Epithelial cell of prostate (primary cell): ENCODE data around the gene ARPC5L.
A peak's percentile ranks its signal among the peaks of the same experiment; 100 is the strongest.
"Not testable (repeated sequence)": the region's sequence is repeated elsewhere in the genome, so short reads cannot be mapped to it uniquely, and the experiment has no call there.

Experiments used
- DNase-seq: peaks from one replicate; pipeline ENCODE4 v3.0.0-alpha.2; 2011; ENCODE audit warnings: low read depth, low spot score
- H3K27ac ChIP-seq: fragments of 450-650 bp; 2 replicates; pipeline ENCODE4 v1.5.1; 2017; ENCODE audit warnings: mild to moderate bottlenecking

ARPC5L gene

GRCh38 chr9:124886461-124886860, 24.5 kb downstream of the ARPC5L start:
- no peak overlapping the region for H3K27ac ChIP-seq
- DNase-seq: no peak

DNA sequence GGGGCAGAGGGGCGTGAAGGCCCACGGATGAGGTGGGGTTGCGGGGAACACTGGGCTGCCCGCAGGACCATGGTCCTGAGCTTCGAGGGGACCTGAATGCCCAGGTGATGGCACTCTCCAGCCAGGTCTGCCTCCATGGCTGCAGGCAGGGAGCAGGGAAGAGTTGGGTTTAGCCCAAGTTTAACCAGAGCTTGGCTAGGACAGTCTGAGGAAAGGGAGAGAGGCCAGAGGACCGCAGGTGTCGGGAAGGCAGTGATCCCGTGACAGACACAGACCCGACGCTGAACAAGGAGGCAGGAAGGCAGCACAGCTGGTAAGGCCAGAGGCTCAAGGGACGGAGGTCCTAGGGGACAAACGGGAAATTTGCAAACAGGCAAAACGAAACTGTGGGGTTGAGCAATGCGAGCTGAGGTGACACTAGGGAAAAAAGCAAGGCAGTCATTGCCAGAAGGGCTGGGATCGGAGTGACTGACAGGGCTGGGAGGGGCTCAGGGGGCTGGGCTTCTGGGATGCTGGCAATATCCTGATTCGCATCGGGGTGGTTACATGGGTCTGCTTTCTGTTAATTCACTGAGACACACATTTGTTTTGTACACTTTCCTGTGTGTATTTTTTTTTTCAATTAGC, 25.0 kb downstream of the ARPC5L start:
- no peak for DNase-seq
- H3K27ac ChIP-seq: no peak overlapping the region

- no peak overlapping the region for H3K27ac ChIP-seq
- no peak for DNase-seq
Measured at GRCh38 chr9:124887832-124888231, 25.9 kb downstream of the ARPC5L start.

- DNase-seq: no peak
- no peak overlapping the region for H3K27ac ChIP-seq
Measured at GRCh38 chr9:124889006-124889405, 27.1 kb downstream of the ARPC5L start.

DNA sequence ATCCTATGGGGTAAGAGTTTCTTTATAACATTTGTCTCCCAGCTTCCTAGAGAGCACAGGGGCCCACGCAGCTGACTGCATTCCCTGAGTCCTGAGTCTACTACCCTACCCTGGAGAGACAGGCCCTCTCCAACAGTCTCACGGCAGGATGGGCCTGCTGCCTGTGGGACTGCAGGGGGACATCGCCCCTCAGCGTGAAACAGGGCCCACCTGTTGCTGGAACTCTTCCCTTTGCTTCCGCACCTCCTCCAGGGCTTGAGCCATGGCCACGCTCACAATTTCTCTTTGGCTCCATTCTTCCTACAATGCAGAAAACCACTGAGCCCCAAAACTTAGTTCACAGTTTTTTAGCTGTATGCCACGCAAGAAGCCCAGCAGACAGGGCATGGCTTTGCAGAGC, 28.2 kb downstream of the ARPC5L start:
- DNase-seq: no peak
- no peak overlapping the region for H3K27ac ChIP-seq

DNA sequence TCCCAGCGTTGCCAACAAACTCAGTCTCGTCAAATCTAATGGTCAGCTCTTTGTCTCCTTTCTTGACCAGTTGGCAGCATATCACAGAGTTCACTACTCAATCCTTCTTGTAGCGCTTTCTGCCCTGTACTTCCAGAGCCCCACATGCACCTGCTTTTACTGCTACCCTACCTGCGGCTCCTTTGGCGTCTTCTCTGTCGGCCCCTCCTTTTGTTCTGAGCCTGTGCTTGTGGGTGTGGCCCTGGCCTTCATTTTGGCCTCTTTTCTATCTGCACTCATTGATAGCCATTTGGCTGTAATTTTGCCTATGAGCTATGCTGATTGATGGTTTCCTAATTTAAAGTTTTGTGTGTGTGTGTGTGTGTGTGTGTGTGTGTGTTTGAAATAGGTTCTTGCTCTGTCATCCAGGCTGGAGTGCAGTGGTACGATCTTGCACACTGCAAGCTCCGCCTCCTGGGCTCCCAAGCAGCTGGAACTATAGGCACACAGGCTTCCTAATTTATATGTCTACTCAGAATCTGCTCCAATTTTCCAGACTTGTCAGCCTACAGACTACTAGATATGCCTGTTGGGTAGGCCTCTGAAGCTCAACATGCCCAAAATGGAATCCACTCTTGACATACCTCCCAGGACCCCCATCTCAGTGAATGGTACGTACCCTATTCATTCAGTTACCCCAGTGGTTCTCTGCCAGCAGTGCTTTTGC, 32.3 kb downstream of the ARPC5L start:
- no peak for DNase-seq
- no peak overlapping the region for H3K27ac ChIP-seq

DNA sequence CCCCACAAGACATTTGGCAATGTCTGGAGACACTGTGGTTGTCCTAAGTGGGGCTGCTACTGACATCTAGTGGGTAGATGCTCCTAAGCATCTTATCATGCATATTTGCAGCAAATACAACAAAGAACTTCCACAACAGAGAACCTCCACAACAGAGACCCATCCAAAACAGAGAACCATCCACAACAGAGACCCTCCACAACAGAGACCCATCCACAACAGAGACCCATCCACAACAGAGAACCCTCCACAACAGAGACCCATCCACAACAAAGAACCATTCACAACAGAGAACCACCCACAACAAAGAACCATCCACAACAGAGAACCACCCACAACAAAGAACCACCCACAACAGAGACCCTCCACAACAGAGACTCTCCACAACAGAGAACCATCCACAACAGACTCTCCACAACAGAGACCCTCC, 32.8 kb downstream of the ARPC5L start:
- no peak for DNase-seq
- no peak overlapping the region for H3K27ac ChIP-seq

DNA sequence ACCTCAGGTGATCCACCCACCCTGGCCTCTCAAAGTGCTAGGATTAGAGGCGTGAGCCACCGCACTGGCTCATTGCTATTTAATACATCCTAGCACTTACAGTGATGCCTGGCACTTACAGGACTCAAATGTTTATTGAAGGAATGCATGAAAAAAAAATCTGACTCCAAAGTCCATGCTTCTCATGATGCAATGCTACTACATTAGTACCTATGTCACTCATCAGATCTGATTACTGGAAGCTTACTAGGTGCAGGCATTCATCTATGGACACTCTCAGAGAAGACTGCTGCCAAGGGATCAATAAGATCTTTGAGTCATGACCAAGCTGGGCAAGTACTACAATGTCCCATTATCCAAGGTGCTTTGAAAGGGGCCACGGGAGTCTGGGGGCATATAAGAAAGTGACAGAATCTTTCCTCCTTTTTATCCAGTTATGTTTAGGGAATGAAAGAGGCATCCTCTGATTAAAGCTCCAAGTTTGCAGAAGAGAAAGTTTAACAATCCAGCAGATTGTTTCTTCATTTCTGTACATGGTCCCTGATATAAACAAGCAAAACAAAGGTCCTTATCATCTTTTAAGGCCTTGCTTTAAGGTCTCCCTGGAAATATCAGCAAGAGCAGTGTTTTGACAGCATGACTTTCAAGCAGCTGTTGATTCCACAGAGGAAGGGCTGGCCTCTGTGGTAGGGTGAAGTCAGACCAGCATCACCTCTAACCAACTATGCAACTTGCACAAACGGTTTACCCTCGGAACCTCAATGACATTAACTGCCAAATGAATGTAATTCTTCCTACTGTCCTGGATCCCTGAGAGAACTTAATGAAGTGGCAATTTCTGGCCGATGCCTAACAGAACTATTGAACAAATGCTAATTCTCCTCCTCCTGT, 35.9 kb downstream of the ARPC5L start:
- no peak for DNase-seq
- H3K27ac ChIP-seq: no peak overlapping the region

- H3K27ac ChIP-seq: peak overlapping the region; percentile 79
- peak; percentile 5 for DNase-seq
Measured at GRCh38 chr9:124899845-124900244, 37.9 kb downstream of the ARPC5L start.

DNA sequence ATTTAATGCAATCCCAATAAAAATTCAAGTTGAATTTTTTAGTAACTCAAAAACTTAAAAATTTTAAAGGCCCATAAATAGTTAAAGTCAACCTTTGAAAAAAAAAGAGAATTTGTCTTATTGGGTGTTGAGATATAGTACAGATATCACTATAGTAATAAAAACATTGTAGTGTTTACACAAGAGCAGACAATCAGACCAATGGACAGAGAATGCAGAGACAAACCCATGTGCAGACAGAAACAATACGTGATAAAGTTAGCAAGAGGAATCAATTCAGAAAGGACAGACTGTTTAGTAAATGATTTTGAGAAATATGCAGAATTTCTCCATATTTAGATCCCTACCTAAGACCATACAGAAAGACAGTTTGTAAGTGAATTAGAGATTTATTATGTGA, 45.0 kb downstream of the ARPC5L start:
- no peak overlapping the region for H3K27ac ChIP-seq
- DNase-seq: no peak

- no peak overlapping the region for H3K27ac ChIP-seq
- DNase-seq: no peak
Measured at GRCh38 chr9:124908098-124908497, 46.2 kb downstream of the ARPC5L start.

- no peak overlapping the region for H3K27ac ChIP-seq
- no peak for DNase-seq
Measured at GRCh38 chr9:124911766-124912165, 49.8 kb downstream of the ARPC5L start.

DNA sequence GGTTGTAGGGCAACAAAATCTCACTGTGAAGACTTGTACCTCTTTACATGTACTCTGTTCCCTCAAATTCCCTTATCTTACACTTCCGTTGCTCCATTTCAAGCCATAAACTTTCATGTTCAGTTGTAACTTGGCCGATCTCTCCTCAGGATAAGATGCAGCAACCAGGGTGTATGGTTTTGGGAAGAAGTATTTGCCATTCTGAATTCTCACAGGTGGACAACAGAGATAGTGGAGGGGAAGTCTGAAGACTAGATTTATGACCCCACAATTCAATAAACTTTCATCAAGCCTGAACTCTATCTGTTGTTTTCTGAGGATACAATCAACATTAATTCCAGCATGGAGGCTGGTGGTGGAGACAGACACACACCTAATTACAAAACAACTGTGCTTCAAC, 51.4 kb downstream of the ARPC5L start:
- no peak for DNase-seq
- H3K27ac ChIP-seq: no peak overlapping the region

GRCh38 chr9:124914753-124915405, 52.9 kb downstream of the ARPC5L start:
- no peak for DNase-seq
- no peak overlapping the region for H3K27ac ChIP-seq

DNA sequence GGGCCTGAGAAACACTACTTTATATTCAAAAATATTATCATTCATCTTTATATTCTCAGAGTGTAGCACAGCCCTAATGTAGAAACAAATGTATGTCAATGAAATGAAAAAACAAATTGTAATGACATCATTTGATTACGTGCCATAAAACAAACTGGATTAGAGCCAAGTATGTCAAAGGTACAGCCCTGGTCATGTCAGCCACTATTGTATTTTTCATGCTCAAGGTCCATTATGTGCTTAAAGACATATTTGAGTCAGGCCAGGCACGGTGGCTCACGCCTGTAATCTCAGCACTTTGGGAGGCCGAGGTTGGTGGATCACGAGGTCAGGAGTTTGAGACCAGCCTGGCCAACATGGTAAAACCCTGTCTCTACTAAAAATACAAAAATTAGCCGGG, 58.5 kb downstream of the ARPC5L start:
- H3K27ac ChIP-seq, DNase-seq: not testable (repeated sequence)
